Amygdala (tissue), 56 donors: ENCODE results near the gene SLC25A48.
"Not testable (repeated sequence)": the region's sequence is repeated elsewhere in the genome, so short reads cannot be mapped to it uniquely, and the experiment has no call there.

Experiments
- DNase-seq, 56 donors: peaks; one replicate each; lab custom pipeline; 2025; lab: John Stamatoyannopoulos, UW

The SLC25A48 gene

DNA sequence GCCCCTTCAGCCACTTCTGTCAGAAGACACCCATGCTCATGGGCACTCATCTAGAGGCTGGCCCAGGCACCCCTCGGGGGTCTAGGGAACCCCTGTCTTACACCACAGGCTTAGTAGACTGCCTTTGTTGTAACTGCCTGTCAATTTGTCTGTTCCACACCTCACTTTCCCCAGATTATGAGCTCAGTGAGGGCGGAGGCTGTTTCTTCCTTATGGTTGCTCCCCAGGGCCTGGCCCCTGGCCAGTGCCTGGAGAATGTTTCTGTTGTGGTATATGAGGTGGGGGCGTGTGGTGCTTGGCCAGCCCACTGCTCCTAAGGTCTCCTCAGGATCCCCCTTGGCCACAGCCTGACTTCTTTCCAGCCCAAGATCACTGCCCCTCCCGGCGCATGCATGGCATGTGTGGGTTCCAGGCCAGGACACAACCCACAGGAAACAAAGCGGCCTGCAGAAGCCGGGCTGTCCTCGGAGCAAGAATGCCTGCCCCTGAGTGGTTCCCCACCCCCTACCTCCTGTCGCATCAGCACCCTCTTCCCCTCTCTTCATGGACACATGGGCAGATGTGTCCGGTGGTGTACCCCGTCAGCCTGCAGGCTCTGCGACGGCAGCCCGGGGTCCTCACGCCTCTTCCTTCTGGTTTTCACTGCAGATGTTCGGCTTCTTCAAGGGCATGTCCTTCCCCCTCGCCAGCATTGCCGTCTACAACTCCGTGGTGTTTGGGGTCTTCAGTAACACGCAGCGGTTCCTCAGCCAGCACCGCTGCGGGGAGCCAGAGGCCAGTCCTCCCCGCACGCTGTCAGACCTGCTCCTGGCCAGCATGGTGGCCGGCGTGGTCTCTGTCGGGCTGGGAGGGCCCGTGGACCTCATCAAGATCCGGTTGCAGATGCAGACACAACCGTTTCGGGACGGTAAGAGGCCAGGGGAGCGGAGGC, 17.7 kb downstream of the SLC25A48 start:
- no peak for DNase-seq

DNA sequence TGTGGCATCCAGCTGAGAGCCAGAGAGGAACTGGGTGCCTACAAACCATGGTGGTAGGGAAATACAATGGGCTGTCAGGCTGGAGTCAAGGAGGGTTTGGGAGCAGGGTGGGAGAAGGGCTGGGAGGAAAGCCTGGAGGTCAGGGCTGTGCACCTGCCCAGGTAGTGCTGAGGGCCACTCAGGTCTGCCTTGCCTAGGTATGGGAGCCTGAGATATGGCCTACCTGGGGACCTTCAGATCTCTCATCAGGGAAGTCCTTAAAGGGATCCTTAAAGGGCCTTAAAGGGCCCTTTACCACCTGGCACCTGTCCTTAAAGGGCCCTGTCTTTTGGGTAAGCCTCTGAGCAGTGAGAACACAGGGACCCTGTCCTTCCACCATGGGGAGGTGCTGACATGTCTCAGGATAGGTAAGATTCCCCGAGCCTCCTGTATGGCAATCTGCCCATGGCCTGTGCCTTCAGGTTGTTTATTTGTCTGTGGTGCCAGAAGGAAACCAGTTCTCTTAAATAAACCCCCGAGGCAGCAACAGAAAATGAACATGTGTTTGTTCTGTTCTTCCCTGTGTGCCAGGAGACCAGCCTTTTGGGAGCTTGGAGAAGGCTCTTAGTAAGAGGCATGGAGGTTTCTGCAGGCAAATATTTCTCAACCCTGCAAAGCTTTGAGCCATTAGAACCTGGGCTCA, 23.3 kb downstream of the SLC25A48 start:
- DNase-seq = no peak

DNA sequence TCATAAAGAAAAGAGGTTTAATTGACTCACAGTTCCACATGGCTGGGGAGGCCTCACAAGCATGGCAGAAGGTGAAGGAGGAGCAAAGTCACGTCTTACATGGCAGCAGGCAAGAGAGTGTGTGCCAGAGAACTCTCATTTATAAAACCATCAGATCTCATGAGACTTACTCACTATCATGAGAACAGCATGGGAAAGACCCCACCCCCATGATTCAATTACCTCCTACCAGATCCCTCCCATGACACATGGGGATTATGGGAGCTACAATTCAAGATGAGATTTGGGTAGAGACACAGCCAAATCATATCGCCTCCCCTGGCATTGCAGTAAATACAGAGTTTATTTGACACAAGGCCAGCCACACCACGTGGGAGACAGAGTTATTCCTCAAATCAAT, 24.7 kb downstream of the SLC25A48 start:
- not testable (repeated sequence) for DNase-seq

DNA sequence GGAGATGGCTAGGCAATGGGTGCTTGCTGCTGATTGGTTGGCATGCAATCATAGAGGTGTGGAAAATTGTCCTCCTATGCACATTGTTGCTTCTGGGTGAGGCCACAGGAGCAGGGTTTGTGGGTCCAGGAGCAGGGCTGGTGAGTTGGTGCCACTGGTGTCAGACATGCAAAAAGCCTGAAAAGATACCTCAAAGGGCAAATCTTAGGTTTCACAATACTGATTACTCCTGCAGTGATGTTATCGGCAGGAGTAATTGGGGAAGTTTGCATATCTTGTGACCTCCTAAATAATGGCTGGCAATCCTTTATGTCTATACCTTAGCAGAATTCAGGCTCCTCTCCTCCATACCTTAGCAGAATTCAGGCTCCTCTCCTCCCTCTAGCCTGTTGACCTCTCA, 25.2 kb downstream of the SLC25A48 start:
- DNase-seq = no peak

DNA sequence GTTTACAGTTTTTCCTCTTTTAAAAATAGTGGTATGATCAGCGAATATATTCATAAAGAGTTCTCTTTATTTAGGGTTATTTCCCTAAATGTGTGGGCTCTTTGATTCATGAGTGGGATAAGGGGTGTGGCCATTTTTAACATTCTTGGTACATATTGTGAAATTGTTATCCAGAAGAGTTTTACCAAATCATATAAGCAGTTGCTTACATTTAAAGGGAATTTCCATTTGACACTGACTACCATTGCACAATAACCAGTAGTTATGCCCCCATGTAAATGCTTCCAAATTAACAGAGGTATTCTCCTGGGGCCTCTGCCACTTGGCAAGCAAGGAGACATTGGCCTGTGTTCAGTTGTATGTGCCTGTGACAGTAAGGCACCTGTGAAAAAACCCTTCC, 27.2 kb downstream of the SLC25A48 start:
- no peak for DNase-seq

DNA sequence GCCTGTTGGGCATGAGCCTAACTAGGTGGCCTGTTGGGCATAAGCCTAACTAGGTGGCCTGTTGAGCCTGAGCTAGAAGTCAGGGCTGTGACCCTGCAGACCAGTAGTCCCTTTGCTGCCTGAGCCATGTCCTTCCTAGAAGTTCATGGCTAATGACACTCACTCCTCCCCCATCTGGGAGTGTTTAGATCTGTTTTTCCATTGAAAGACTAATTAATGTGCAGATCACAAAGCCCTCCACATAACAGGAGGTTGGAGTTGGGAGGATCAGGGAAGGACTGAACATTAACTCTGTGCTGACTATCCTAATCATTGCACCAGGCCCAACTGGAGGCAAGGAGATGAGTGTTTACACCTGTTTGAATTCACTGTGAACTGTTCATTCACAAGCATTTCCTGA, 27.6 kb downstream of the SLC25A48 start:
- no peak for DNase-seq

DNA sequence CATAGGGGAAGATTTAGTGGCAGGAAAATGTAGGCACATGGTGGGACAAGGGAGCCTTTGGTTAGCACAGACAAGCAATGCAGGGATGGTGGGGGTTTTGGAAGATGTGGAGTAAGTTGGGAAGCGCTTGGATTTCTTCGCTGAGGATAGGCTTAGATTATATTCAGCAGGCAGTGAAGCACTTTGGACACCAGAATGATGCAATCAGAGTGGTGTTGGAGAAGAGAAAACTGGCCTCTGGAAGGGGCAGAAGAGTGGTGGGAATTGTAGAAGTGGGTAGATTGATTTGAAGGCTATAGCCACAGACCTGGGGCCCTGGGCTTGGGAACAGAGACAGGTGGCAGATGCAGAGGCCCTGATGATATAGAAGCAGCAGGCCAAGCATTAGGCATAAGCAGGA, 28.3 kb downstream of the SLC25A48 start:
- no peak for DNase-seq

DNA sequence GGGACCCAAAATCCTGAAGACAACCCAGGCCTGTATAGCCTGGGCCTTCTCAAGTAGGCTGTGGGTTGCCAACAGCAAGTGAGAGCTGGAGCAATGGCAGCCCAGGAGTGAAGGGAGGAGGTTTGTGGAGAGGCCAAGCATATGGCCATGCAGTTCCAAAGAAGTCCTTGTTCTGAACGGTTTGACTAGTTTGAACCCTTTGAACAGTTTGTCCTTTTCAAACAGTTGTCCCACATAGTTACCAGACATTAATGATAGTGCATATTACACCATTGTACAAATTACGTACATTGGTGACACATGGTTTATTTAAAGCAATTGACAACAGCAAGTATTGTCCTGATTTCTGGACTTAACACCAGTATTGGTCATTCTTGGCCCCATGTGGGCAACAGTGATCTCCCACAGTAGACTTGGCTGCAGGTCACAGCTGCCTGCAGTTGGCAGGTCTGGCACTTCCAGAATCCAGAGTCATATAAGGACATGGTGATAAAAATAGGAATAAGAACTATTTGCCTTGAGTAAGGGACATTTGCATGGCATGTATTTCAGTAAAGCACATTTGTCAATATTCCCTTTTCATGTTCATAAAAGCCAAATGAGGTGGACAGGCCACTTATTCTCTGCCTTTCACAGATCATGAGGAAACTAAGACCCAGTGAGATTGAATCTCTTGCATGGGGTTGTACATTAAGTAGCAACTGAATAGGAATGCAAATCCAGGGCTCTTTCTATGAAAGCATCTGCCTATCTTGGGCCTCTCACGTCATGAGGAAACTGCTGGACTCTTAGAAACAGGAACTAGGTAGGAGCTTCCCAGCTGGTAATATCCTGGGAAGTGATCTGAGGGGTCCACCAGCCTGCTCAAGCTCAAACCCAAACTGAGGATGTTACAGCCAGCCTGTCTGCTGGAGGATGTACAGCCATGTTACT, 30.3 kb downstream of the SLC25A48 start:
- no peak for DNase-seq

DNA sequence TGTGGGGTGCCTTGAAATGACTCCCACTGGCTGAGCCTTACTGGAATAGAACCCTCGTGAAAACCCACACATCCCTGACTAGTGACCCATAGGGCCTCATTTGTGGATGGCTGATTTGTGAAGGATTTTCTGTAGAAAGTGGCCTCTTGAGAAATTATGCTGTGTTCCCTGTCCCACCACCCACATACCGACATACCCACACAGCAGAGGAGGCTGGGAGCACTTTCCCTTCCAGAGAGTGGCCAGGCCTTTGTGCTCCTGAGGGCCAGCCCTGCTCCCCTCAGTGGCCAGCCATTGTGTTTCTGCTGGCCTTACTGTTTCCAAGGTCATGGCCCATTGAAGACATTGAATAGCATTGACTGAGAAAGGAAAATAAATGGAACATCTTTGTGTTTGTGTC, 31.6 kb downstream of the SLC25A48 start:
- DNase-seq = no peak

DNA sequence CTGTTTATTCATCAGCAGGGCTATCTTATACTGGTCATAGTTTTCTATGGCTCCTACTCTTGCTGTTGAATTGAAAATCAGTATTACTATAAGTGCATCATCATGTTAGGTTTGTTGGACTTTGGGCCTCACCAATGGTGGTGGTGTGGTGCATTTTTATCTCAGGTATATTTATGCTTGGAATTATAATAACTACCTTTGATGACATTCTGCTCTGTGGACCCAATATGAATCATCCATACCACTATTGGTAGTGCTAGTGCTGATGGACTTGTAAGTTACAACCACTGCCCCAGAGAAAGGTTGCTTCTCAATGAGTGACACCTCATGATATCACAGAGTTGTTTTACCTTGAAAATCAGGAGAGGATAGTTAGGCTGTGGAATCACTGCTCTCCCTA, 33.1 kb downstream of the SLC25A48 start:
- no peak for DNase-seq

DNA sequence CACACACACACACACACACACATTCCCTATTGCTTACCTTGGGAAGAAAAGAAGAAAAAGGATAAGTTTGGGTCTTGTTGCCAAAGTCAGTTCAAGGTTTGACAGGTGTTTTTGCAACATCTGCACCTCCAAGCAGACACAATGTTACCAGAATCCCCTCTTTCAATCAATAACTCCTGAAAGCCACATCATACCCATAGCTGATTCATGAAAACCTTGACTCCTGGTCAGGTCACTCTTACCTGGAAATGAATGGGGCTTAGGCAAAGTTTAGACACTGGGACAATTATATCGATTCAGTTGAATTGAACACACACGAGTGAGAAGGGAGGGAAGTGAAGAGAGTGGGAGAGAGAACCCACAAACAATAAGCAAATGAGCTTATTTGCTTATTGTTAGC, 34.2 kb downstream of the SLC25A48 start:
- DNase-seq = no peak

DNA sequence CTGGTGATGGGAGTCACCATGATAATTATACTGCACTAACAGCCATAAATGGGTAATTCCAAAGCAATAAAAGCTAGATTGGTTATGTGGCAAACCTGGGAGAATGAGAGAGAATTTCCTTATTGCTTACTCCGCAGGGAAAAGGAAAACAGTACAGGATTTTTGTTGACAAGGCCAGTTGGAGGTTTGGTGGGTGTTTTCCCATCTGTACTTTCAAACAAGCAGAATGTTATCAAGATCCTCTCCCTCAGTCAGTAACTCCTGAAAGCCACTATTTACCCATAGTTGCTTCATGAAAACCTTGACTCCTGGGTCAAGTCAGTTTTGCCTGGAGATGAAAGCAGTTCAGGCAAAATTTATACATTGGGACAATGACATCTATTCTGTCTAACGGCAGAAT, 34.8 kb downstream of the SLC25A48 start:
- DNase-seq = no peak

DNA sequence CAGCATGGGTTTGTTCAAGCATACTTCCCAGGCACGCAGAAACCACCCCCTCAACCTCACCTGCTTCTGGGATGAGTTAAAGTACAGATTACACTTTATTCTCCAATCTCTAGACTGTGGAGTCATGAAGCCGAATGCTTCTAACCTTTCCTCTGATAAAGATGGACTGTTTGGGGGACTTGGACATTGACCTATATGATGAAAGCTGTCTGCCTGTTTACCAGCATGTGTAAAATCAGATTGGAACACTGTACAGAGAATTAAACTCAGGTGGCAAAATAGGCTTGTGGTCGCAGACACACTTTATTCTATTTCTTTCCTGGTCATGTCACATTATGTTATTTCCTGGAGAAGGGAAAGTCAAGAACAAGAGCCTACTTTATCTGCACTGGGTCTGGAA, 35.5 kb downstream of the SLC25A48 start:
- DNase-seq = no peak

DNA sequence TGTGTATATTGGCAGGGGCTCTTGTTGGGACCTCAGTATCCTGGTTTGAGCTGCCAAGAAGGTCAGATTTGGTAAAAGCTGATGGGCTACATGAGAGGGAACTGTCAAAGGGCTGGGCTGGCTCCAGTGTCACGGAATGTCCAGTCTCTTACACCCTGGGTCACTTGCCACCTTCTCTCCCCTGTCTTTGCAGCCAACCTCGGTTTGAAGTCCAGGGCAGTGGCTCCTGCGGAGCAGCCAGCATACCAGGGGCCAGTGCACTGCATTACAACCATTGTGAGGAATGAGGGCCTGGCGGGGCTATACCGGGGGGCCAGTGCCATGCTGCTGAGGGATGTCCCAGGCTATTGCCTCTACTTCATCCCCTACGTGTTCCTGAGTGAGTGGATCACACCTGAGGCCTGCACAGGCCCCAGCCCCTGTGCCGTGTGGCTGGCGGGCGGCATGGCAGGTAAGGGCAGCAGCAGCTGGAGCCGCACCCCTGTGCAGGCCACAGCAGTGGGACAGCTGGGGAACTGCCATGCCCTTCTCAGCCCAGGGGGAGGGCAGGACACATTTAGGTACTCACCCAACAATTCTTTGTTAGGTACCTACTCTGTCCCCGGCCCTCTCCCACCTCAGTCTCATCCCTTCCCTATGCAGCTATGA, 36.9 kb downstream of the SLC25A48 start:
- no peak for DNase-seq

DNA sequence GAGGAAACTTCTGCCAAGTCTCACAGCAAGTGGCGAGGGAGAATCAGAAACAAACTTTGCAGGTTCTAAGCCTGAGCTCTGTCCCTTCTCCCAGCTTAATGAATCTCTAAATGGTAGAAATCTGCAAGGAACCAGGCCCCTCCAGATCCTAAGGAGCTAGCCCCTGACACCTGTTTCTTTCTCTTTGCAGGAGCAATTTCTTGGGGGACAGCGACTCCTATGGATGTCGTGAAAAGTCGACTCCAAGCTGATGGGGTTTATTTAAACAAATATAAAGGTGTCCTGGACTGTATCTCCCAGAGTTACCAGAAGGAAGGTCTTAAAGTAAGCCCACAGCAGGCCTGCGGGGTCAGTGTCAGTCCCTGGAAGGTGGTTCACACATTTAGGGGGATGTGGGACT, 39.4 kb downstream of the SLC25A48 start:
- no peak for DNase-seq

DNA sequence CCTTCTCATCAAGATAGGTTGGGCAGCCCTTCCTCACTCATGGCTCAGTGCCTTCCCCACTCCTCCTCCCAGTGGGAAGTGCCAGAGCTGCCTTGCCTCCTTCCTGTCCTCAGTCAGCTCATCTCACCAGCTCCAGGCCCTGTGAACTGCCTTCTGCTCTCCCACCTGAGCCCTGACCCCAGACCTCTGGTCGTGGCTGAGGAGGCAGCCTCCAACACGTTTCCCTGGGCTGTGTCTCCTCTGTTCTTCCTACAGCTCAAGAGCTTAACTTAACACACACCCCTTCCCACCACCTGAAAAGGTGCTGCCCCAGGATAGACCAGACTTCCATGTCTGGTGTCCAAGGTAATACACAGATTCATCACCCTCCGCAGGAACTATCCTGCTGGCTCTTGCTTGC, 40.0 kb downstream of the SLC25A48 start:
- no peak for DNase-seq

DNA sequence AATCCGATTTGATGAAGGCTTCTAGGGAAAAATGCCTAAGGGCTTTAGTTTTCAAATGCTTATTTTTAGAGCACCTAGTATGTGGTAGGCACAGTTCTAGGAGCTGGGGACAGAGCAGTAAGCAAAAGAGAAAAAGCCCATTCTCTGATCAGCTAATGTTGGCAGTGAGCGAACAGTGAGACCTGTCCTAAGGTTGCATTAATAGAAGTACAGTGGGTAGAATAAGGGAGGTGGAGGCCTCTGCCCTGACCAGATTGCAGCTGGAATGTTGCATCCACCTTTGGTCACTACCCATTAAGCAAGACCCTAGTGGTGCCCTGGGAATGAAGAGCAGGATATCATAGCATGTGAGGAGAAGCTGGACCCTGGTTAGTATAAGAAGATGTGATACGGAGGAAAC, 41.1 kb downstream of the SLC25A48 start:
- DNase-seq = no peak

DNA sequence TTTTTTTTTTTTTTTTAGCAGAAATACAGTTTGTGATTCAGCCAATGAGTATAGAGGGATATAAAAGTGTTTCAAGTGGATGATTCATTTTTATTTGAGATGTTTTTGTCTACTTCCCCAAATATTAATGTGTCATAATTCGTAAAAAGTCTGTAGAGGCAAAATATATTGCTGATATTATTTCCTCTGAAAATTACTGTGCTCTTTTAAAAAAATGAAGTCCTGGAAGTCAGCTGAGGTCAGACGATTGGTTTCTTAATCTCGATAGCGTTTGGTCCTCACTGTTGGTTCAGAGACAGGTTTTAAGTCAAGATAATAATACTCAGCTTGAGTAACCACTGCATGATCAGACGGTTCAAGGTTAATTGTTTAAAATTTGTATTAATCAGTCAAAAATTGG, 41.7 kb downstream of the SLC25A48 start:
- DNase-seq = no peak

DNA sequence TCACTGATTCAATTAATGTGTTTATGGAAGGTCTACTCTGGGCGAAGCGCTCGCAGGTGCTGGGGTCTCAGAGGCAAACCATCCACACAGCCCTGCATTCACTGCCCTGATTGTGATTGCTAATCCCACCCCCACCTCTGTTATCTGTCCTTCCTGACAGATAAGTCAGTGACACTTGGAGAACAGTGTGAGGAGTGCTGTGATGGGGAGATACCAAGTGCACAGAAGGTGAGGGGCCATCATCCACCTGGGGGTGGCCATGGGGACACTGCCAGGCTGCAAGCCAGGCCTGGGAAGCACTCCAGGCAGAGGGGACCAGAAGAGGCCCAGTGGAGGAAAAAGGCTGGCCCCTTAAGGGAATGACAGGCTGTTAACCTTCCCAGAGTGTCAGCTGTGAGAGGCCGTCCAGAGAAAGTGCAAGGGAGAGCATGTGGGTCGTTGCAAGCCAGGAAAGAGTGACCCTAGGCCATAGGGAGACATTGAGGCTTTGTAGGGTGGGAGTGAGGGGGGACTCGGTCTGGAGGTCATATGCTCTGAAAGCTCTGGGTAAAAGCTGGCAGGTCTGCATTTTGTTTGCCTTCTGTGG, 43.2 kb downstream of the SLC25A48 start:
- DNase-seq = no peak

DNA sequence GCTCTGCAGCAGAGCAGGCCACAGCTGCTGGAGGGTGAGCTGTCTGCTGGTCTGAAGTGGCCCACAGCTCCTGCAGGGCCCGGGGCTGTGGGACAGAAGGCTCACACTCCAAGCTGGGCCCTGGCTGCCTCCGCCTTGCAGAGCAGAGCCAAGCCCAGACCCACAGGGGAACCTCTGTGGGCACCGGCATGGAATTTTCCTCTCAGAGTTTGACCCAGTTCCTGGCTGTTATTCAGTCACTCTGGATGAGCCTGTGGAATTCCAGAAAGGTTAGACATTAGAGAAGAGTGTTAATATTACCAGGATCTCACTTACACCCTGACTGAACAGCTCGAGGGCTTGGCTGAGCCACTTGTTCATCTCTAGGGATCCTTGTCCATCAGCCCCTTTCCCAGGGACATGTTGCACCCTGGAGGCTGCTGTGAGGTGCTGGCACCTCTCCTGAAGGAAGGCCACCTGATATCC, 43.7 kb downstream of the SLC25A48 start:
- peak in 2 of 56 donors; percentile 18 to 25 for DNase-seq
